Measurements from ENCODE around the gene CDC42SE1. TPM values are rescaled to one million over a fixed set of nuclear protein-coding genes. Genes with fewer than 3 reads are reported as not detected.

Gene CDC42SE1
- total RNA-seq, 1 experiment from 2014 or later = 71.2 TPM

GRCh38 chr1:151009206-151009587 is 50.2 kb downstream of the CDC42SE1 start:
- DNase-seq (ENCODE audit: low read depth) = peak; percentile 21

- DNase-seq (ENCODE audit: low read depth) = peak; percentile 97
Measured at GRCh38 chr1:151008244-151009205, 50.9 kb downstream of the CDC42SE1 start, which contains the start of gene PRUNE1. Gene PRUNE1 (plus strand): TSS chr1:151008449. CDS start chr1:151008633, 184 bp downstream.

- no peak for DNase-seq (ENCODE audit: low read depth)
Measured at GRCh38 chr1:151007853-151008243, 51.6 kb downstream of the CDC42SE1 start.

GRCh38 chr1:151006327-151007052 is 52.9 kb downstream of the CDC42SE1 start, which contains the start of gene MINDY1:
Gene MINDY1 (minus strand): TSS chr1:151006902. CDS start chr1:151002617, 4,285 bp downstream.
- peak; percentile 88 for DNase-seq (ENCODE audit: low read depth)

- no peak for DNase-seq (ENCODE audit: low read depth)
Measured at GRCh38 chr1:151005729-151006319, 53.6 kb downstream of the CDC42SE1 start.

- DNase-seq (ENCODE audit: low read depth) = no peak
Measured at GRCh38 chr1:151003180-151003579, 56.2 kb downstream of the CDC42SE1 start.

GRCh38 chr1:151002611-151003010 is 56.8 kb downstream of the CDC42SE1 start:
- DNase-seq (ENCODE audit: low read depth) = no peak

GRCh38 chr1:151002051-151002450 is 57.4 kb downstream of the CDC42SE1 start:
- DNase-seq (ENCODE audit: low read depth) = no peak

- no peak for DNase-seq (ENCODE audit: low read depth)
Measured at GRCh38 chr1:151001602-151002001, 57.8 kb downstream of the CDC42SE1 start.

Other genes with a start within 250 kb of the CDC42SE1 start
- gene ARNT, start 183.0 kb downstream of the CDC42SE1 start, total RNA-seq (2014; rRNA removed) = 25.6 and 34.7 TPM in 2 replicates
- gene CTXND2, start 172.5 kb downstream of the CDC42SE1 start, total RNA-seq (2014; rRNA removed) = not detected in 2 replicates
- 18.1 and 25.6 TPM in 2 replicates for gene SETDB1, start 133.3 kb downstream of the CDC42SE1 start, total RNA-seq (2014; rRNA removed)
- 197 and 219 TPM in 2 replicates for gene CERS2, start 84.8 kb downstream of the CDC42SE1 start, total RNA-seq (2014; rRNA removed)
- gene ANXA9, start 77.3 kb downstream of the CDC42SE1 start, total RNA-seq (2014; rRNA removed) = not detected in 2 replicates
- gene MINDY1, start 52.7 kb downstream of the CDC42SE1 start, total RNA-seq (2014; rRNA removed) = 3.8 and 9.2 TPM in 2 replicates
- gene PRUNE1, start 51.2 kb downstream of the CDC42SE1 start, total RNA-seq (2014; rRNA removed) = 7.6 and 9.1 TPM in 2 replicates
- 0.06 and 0.32 TPM in 2 replicates for gene BNIPL, start 23.0 kb downstream of the CDC42SE1 start, total RNA-seq (2014; rRNA removed)
- 4.7 and 5.3 TPM in 2 replicates for gene C1orf56, start 11.9 kb downstream of the CDC42SE1 start, total RNA-seq (2014; rRNA removed)
- 16.9 and 17.2 TPM in 2 replicates for gene MLLT11, start 775 bp upstream of the CDC42SE1 start, total RNA-seq (2014; rRNA removed)
- gene GABPB2, start 11.1 kb upstream of the CDC42SE1 start, total RNA-seq (2014; rRNA removed) = 6.3 and 7.1 TPM in 2 replicates
- gene SEMA6C, start 87.0 kb upstream of the CDC42SE1 start, total RNA-seq (2014; rRNA removed) = 2.1 and 3.8 TPM in 2 replicates
- not detected in 2 replicates for gene TNFAIP8L2, start 97.0 kb upstream of the CDC42SE1 start, total RNA-seq (2014; rRNA removed)
- 9.1 and 10.2 TPM in 2 replicates for gene LYSMD1, start 106.3 kb upstream of the CDC42SE1 start, total RNA-seq (2014; rRNA removed)
- 25.5 and 31.9 TPM in 2 replicates for gene SCNM1, start 106.5 kb upstream of the CDC42SE1 start, total RNA-seq (2014; rRNA removed)
- 0.34 TPM in 1 of 2 replicates, not detected in the other for gene TMOD4, start 116.4 kb upstream of the CDC42SE1 start, total RNA-seq (2014; rRNA removed)
- gene VPS72, start 130.6 kb upstream of the CDC42SE1 start, total RNA-seq (2014; rRNA removed) = 59.8 and 64.0 TPM in 2 replicates
- 48.9 and 49.7 TPM in 2 replicates for gene PIP5K1A, start 138.9 kb upstream of the CDC42SE1 start, total RNA-seq (2014; rRNA removed)
- 145 and 175 TPM in 2 replicates for gene PSMD4, start 195.1 kb upstream of the CDC42SE1 start, total RNA-seq (2014; rRNA removed)
- gene ZNF687, start 222.7 kb upstream of the CDC42SE1 start, total RNA-seq (2014; rRNA removed) = 16.2 and 21.6 TPM in 2 replicates